GM18519 (cell line): ENCODE measurements around the gene ADIG.

Source experiments
- ATAC-seq: cut with Tn5 transposase; IDR thresholded peaks from one replicate; pipeline ENCODE4 v1.9.1; 2021; ENCODE audit warnings: mild to moderate bottlenecking, moderate library complexity; ENCODE audit not compliant: unreplicated experiment, low FRiP score

ADIG gene

DNA sequence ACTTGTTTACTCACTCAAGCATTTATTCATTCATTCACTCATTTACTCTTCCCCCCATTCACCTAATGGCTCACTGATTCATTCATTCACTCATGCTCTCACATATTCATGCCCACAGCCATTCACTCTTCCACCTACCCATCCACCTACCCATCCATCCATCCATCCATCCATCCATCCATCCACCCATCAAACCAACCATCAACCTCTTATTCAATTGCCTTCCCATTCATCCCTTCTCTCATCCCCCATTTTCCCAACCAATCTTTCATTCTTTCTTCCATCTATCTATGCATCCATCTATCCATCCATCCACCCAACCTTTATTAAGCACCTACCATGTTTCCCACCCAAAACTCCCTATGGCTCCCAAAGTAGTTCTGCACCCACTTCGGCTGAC lies 19.1 kb downstream of the ADIG start:
- no peak for ATAC-seq

- no peak for ATAC-seq
Observed at GRCh38 chr20:38601216-38602184, 20.5 kb downstream of the ADIG start, which contains the start of gene ARHGAP40. Gene ARHGAP40 (plus strand): TSS chr20:38601809.

DNA sequence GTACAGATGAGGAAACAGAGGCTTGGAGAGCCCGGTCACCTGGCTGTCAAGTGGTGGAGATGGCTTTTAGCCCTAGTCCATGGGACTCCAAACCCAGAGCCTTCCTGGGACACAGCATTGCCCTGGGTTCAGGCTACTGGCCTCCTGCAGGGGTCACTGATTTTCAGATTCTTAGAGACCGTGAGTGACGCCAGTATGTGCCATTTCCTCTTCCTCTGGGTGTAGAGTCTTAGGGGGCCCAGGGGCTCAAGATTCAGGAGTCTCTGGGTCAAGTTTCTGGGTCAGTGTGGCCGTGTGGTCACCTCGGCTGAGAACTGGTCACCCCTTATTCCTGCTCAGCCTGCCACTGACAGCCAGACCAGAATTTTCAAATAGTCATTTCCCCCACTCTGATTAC lies 21.2 kb downstream of the ADIG start:
- no peak for ATAC-seq

DNA sequence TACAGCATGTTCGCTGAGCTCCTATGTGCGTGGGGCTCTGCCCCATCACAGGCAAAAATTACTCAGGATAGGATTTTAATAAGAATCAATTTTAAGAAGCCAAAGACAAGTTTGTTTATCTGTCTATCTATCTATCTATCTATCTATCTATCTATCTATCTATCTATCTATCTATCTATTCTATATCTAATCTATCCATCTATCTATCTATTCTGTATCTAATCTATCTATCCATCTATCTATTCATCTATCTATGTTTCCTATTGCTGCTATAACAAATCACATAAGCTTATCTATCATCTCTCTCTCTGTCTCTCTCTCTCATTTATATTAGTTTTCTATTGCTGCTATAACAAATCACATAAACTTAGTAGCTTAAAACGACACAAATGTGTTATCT lies 22.3 kb downstream of the ADIG start:
- no peak for ATAC-seq

DNA sequence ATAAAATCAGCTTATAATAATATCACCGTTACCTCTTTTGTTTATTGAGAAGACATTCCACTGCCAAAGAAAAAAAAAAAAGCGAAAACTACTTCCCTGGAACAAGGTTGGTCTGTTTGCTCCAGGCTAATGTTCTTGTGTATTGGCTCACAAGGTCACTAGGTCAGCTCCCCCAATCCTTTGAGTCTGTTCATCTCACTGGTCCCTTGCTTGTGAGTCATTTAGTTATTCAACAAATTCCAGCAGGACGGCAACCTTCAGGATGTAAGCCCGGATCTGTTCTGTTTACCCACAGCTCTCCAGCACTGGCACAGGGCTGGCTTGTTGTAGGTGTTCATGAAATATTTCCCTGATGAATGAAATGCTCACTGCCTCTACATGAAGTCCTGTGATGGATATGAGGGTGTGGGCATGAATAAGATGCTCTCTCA lies 23.9 kb downstream of the ADIG start:
- ATAC-seq: no peak

DNA sequence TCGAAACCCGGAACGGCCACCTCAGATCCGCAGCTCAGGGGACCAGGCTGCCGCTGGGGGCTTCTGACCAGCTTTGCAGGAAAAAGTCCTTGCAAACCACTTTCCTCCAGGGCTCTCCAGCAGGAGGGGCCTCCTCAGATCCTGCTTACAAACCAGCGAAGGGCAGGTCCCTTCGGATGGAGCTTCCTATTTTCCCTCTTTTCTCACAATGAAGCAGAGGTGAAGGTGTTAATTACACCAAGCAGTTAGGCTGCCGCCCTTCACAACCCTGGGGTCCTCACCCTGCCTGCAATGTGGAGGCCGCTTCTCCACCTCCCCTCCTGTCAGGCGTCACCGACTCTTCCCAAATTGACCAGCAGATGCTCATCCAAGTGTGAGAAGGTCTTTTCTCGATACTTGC lies 26.4 kb downstream of the ADIG start:
- no peak for ATAC-seq

- ATAC-seq: no peak
Observed at GRCh38 chr20:38608188-38608587, 27.2 kb downstream of the ADIG start.

DNA sequence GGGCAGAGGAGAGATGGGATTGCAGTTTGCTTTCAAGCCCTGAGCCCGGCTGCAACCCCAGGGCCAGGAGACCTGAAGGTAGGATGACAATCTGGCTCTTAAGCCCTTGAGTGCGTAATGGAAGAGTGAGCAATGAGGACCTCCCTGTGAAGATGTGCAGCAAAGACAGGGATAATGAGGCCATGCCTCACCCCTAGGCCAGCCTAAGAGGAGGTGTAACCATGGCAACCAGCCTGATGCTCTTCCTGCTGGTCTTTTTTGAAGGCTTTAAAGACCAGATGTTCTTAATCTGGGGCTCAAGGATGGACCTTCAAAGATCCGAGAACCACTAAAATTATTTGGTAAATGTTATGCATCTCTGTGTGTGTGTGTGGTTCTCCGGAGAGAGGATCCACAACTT lies 28.8 kb downstream of the ADIG start:
- ATAC-seq: no peak

DNA sequence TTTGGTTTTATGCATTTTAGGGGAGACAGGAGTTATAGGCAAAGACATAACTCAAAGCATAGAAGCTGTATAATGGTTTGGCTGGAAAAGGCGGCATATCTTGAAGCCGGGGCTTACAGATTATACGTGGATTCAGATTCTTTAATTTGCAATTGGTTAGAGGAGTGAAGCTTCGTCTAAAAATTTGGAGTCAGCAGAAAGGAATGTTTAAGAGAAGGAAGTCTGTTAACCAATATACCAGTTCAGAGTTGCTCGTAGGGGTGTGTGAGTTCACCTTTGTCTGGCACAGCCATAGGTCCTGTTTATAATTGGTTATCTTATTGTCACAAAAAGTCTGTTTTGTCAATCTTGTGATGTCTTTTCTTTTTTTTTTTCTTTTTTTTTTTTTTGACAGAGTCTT lies 29.5 kb downstream of the ADIG start:
- no peak for ATAC-seq

DNA sequence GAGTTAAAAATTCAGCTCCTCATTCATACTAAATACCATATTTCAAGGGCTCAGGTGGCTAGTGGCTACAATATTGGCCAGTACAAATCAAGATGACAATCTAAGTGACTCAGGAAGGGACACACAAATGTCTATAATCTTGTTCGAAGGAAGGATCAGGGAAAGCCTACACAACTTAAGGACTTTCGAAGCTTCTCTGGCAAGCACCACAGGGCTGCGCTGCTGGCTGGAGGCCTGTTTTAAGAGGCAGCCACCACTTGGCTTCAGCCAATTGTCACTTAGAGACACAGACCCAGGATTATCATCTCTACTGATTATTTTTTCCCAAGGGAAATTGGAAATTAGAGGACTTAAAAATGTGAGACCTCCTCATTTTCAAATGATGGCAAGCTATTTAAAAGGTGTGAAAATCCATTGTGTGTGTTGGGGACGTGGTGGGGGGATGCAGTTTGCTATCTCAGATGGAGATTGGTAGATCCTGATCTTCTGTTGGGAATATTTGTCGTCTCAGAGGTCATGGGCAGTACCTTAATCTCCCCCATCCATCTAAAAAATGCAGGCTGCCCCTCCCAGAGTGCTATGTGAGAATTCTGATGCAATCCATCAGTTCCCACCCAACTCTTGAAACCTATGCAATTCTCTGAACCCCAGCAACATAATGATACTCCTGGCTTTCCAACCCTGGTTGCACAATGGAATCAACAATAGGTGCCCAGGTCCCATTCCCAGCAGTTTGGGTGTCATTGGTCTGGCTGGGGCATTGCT lies 31.9 kb downstream of the ADIG start:
- ATAC-seq: no peak

DNA sequence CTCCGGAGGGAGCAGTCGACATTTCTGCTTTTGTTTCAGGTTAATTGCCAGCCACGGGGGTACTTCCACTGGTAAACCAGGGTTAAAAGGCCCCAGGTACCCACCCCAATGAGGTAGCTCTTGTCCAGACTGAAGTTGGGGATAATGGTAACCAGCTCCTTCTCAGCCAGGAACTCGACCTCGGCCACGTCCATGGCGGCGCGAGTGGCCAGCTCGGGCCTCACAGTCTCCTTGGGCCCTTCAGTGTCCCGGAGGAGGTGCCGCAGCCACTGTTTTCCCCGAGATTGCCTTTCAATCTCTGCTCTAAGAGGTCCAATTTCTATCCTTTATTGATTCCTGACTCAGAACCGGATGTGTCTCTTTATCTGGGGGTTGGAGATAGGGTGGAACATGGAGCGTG lies 34.3 kb downstream of the ADIG start:
- no peak for ATAC-seq

DNA sequence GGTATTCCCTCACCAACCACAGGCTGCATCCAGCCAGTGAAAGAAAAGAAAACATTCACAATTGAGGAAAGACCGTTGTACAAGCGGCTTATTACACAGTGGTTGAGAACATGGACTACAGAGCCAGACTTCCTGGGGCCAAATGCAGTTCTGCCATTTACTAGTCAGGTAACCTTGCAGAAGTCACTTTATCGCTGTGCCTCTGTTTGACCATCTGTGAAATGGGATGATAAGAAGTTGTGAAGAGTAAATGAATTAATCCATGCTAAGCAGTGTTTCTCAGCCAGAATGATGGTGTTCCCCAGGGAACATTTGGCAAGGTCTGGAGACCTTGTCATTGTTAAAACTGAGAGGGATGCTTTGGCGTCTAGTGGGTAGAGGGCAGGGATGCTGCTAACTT lies 35.5 kb downstream of the ADIG start:
- no peak for ATAC-seq

- ATAC-seq: no peak
Observed at GRCh38 chr20:38617011-38617829, 36.2 kb downstream of the ADIG start.

DNA sequence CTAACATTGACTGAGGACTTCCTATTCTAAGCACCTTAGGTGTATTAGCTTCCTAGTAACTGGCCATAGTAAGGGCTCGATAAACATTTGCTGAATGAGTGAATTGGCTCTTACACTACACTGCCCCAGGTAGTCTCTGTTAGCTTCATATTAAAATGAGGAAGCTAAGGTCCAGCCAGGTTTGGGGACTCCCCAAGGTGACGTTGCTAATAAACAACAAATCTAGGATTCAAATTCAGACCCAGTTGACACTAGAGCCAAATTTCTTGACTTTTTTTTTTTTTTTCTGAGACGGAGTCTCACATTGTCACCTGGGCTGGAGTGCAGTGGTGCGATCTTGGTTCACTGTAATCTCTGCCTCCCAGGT lies 36.8 kb downstream of the ADIG start:
- no peak for ATAC-seq

DNA sequence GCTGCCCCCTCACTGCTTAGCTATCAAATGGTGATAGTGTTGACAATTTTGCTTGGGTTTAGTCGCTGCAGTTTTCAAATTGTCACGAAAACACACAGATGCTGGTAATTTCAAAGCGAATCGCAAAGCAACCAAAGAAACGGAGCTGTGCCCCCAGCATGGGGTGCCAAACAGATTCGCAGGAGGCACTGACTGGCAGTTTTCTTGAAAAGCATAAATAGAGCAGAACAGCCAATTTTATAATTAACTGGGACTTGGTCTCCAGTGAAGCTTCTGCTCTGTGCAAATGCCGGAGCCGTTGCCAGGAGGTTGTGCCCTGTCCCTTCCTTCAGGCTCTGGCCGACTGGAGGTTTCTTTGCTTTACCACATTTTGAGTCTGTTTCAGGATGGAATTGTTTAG lies 39.4 kb downstream of the ADIG start:
- no peak for ATAC-seq

DNA sequence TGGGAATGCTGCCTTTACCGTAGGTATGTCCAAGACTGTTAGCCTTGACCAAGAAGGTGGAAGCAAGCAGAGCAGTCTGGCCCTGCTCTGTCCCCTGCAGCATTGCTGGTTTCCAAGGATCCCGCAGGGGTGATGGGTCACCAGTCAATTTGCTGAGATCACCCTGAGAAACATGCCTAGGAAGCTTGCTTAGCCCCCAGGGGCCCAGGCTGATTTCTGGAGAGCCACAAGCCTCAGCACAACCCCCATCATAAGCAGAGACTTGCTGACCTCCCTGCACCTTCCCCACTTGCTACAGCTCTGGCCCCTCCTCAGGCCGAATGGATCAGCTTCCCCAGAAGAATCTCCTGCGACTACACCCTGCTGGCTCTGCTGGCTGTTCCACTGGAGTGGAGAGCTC lies 42.1 kb downstream of the ADIG start:
- no peak for ATAC-seq

DNA sequence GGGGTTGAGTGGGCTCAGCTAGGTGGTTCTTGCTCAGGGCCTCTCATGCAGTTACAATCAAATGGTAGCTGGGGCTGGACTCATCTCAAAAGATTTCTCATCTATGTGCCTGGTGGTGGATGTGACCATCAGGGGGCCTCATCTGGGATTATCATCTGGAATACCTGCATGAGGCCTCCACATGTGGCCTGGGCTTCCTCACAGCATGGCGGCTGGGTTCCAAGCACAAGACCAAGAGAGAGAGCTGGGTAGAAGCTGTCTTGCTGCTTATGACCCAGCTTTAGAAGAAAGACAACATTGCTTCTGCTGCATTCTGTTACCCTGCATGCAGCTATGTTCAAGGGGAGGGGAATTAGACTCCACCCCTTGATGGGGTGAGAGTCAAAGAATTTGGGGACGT lies 43.1 kb downstream of the ADIG start:
- ATAC-seq: no peak

- ATAC-seq: no peak
Observed at GRCh38 chr20:38625896-38626295, 44.9 kb downstream of the ADIG start.

DNA sequence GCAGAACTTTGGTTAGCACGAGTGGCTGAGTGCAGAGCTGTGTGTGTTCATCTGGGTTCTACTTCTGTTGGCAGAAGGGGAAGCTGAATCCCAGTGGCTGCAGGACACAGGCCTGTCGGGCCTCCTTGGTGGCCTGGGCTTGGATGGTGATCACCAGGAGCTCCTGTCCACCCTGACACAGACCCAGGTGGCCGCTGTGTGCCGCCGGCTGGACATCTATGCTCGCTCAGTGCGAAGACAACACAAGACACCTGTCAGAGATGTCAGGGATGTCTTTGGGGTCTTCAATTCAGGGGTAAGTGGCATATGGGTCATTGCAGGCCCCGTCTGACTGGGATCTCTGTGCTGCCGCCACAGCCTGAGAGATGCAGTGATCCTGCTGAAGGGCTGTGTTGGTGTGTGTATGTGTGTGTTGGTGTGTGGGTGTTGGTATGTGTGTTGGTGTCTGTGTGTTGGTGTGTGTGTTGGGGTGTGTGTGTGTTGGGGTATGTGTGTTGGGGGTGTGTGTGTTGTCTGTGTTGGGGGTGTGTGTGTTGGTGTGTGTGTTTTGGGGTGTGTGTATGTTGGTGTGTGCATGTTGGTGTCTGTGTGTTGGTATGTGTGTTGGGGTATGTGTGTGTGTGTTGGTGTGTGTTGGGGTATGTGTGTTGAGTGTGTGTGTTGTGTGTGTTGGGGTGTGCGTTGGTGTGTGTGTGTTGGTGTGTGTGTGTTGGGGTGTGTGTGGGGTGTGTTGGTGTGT lies 46.1 kb downstream of the ADIG start:
- ATAC-seq: no peak
